ENCODE measurements around the gene PRR36. TPM values are rescaled to one million over a fixed set of nuclear protein-coding genes. Genes with fewer than 3 reads are reported as not detected.

PRR36 gene
- total and polyA plus RNA-seq, 7 donors, result under 0.01 to 0.23 TPM; not detected in 5

DNA sequence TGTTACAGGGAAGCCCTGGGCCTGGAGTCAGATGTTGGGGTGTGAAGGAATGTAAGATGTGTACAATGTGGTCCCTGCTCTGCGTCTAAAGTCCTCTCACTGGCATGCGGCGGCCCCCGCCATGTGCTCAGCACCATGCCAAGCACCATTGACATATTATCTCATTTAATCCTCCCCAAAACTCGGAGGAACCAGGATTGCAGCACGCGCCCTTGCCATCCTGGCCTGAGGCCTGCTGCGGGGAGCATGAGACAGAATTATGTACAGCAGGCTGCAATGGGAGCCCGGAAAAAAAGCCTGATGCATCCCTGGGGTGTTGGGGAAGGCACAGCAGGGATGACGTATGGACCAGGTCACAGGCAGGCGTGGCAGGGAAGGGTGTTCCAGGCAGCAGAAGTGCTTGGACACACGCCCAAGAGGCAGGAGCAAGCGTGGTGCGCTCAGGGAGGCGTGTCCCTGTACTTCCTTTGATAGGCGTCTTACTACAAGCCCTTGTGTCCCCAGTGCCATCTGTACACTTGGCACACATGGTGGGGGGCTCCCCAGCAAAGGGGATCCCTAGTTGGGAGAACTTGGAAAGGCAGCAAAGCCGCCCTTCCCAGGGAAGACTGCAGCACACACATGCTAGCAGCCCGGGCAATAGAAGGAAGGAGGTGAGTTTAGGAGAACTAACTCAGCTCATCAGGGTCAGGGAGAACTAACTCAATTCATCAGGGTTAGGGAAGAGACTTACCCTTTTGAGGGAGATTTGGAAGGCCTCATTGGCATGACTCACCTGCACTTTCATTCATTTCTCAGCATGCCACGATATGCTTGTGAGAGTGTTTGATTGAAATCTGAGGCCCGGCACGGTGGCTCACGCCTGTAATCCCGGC is 40.7 kb downstream of the PRR36 start:
- H3K4me1 ChIP-seq, result peaks cover 0 to 39% (median 32%) of the 10 kb centered on the region in 4 donors
- DNase-seq, result no peak
- 26 to 75% methylated on average over 23 of the region's 23 CpGs for WGBS, 2 donors
- peak overlapping the region in 1 of 4 donors; percentile 8 for H3K27ac ChIP-seq
- H3K27me3 ChIP-seq, result no peaks in the 10 kb centered on the region
- no peak for TF ChIP-seq POLR2AphosphoS5 (IDR thresholded peaks at IDR 0.05)
- no peak for TF ChIP-seq POLR2A (IDR thresholded peaks at IDR 0.05)
- TF ChIP-seq, protein P1, sequence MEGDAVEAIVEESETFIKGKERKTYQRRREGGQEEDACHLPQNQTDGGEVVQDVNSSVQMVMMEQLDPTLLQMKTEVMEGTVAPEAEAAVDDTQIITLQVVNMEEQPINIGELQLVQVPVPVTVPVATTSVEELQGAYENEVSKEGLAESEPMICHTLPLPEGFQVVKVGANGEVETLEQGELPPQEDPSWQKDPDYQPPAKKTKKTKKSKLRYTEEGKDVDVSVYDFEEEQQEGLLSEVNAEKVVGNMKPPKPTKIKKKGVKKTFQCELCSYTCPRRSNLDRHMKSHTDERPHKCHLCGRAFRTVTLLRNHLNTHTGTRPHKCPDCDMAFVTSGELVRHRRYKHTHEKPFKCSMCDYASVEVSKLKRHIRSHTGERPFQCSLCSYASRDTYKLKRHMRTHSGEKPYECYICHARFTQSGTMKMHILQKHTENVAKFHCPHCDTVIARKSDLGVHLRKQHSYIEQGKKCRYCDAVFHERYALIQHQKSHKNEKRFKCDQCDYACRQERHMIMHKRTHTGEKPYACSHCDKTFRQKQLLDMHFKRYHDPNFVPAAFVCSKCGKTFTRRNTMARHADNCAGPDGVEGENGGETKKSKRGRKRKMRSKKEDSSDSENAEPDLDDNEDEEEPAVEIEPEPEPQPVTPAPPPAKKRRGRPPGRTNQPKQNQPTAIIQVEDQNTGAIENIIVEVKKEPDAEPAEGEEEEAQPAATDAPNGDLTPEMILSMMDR (IDR thresholded peaks at IDR 0.05), result no peak
- no peak for TF ChIP-seq EP300 (IDR thresholded peaks at IDR 0.05)
- intact Hi-C loops (cut with DNase I), result no loop called here
- H3K4me3 ChIP-seq, result no peak overlapping the region
- H3K36me3 ChIP-seq, result no peaks in the 10 kb centered on the region
- H3K9me3 ChIP-seq, result no peaks in the 10 kb centered on the region

DNA sequence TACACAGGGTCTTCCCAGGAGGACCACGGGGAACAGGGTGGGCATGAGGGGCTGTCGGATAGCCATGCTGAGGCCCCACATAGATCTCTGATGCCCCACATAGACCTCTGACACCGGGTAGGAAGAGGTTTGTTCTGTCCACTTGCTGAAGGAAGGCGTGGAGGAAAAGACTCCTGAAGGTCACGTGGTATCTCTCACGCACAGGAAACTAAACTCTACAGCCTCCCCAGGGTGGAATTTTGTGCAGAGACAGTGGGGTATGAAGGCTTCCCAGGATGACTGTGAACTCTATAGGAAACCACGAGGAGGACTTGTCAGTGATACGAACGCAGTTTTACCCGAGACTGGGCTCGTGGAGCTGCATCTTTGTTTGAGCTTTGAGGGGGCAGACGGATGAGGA is 41.4 kb downstream of the PRR36 start:
- TF ChIP-seq EP300 (IDR thresholded peaks at IDR 0.05) (no peak), POLR2A (IDR thresholded peaks at IDR 0.05) (no peak), POLR2AphosphoS5 (IDR thresholded peaks at IDR 0.05) (no peak)
- TF ChIP-seq, protein P1 (IDR thresholded peaks at IDR 0.05), result no peak
- H3K4me3 ChIP-seq, result no peak overlapping the region
- WGBS, 2 donors, result 37 to 75% methylated on average over 12 of the region's 12 CpGs
- no peaks in the 10 kb centered on the region for H3K9me3 ChIP-seq
- peaks cover 0 to 39% (median 32%) of the 10 kb centered on the region in 4 donors for H3K4me1 ChIP-seq
- intact Hi-C loops (cut with DNase I), result no loop called here
- H3K27ac ChIP-seq, result peak overlapping the region in 1 of 4 donors; percentile 8
- no peaks in the 10 kb centered on the region for H3K36me3 ChIP-seq
- DNase-seq, result no peak
- H3K27me3 ChIP-seq, result no peaks in the 10 kb centered on the region

DNA sequence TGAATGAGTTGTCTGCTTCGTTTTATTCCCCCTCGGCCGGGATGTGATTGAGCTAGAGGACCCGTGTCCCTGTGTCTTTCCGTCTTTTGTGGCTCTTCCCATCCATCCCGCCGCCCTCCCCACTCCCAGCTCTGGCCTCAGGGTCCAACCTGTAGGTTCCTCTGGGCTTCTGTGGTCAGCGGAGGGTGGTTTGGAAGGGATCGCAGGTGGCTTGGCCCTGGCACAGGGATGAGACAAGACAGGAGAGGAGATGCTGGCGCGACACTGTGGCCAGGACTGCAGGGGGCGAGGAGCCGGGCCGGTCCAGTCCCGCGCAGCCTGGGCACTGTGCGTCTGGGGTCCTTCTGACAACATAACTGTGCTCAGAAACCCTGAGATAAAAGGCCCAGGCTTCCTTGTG is 42.2 kb downstream of the PRR36 start:
- Histone ChIP-seq H3K4me1 (peaks cover 0 to 39% (median 32%) of the 10 kb centered on the region in 4 donors), H3K9me3 (no peaks in the 10 kb centered on the region), H3K27me3 (no peaks in the 10 kb centered on the region), H3K4me3 (no peak overlapping the region), H3K36me3 (no peaks in the 10 kb centered on the region), H3K27ac (no peak overlapping the region)
- intact Hi-C loops (cut with DNase I), result no loop called here
- TF ChIP-seq POLR2A (IDR thresholded peaks at IDR 0.05) (no peak), POLR2AphosphoS5 (IDR thresholded peaks at IDR 0.05) (no peak), EP300 (IDR thresholded peaks at IDR 0.05) (no peak)
- TF ChIP-seq, protein P1 (IDR thresholded peaks at IDR 0.05), result no peak
- 90 to 93% methylated on average over 17 of the region's 17 CpGs for WGBS, 2 donors
- no peak for DNase-seq

DNA sequence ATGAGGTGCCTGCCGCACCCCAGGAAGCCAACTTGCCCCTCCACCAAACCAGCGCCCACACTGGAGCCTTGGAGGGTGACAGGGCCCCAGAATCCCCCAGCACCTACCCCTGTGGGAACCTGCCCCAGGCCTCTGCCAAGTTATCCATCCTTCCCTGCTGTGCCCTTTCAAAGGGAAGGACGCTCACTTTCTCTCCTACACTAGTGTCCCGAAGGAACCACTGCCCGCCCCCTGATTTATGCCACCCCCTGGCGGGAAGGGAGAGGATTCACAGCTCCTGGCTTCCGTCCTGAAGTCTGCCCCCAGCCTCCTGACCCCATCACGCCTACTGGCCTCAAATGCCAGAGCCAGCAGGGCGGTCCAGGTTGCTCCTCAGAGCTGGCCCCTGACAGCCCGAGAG is 42.7 kb downstream of the PRR36 start:
- WGBS, 2 donors, result 64 to 79% methylated on average over 10 of the region's 10 CpGs
- Histone ChIP-seq H3K36me3 (no peaks in the 10 kb centered on the region), H3K27me3 (no peaks in the 10 kb centered on the region), H3K4me1 (peaks cover 0 to 39% (median 32%) of the 10 kb centered on the region in 4 donors), H3K4me3 (no peak overlapping the region), H3K9me3 (no peaks in the 10 kb centered on the region), H3K27ac (no peak overlapping the region)
- no peak for DNase-seq
- TF ChIP-seq EP300 (IDR thresholded peaks at IDR 0.05) (no peak), POLR2AphosphoS5 (IDR thresholded peaks at IDR 0.05) (no peak), POLR2A (IDR thresholded peaks at IDR 0.05) (no peak)
- TF ChIP-seq, protein P1 (IDR thresholded peaks at IDR 0.05), result no peak
- intact Hi-C loops (cut with DNase I), result no loop called here

All from sigmoid colon (tissue), 7 donors.